Lower lobe of right lung (tissue), 2 donors: ENCODE data around the gene SCN9A. TPM values are rescaled to one million over a fixed set of nuclear protein-coding genes. Genes with fewer than 3 reads are reported as not detected.

ENCODE experiments used
- ATAC-seq, 2 donors: fragments of 200-7000 bp; cut with Tn5 transposase; one replicate each; pipeline ENCODE4 v1.9.1; 2020 to 2022; ENCODE audit warnings: mild to moderate bottlenecking in 2 of 2, moderate library complexity in 2 of 2
- DNase-seq: peaks from one replicate; pipeline ENCODE4 v3.0.0-alpha.2; 2020
- H3K27ac ChIP-seq: fragments of 200-600 bp; one replicate; pipeline ENCODE4 v1.8.0; 2022
- H3K27me3 ChIP-seq: fragments of 200-600 bp; one replicate; pipeline ENCODE4 v1.8.0; 2022; ENCODE audit warnings: low read depth
- H3K36me3 ChIP-seq: fragments of 200-600 bp; one replicate; pipeline ENCODE4 v1.8.0; 2022; ENCODE audit warnings: mild to moderate bottlenecking
- H3K4me1 ChIP-seq: fragments of 200-600 bp; one replicate; pipeline ENCODE4 v1.8.0; 2022
- H3K4me3 ChIP-seq: fragments of 200-600 bp; one replicate; pipeline ENCODE4 v1.8.0; 2022; ENCODE audit warnings: mild to moderate bottlenecking
- H3K9me3 ChIP-seq: fragments of 200-600 bp; one replicate; pipeline ENCODE4 v1.8.0; 2022
- intact Hi-C: fragments of 100-400 bp; cut with DNase I; formaldehyde crosslinking; loops from one replicate; pipeline ENCODE4 v1.11.0; 2022
- total RNA-seq: library from RNA; stranded (reverse); fragmentation: NEBNext Ultra II Directional; extraction: Animal tissue kit (Norgen Biotek cat#: 25700); gene quantifications from one replicate; pipeline ENCODE4 v1.2.1, GENCODE V29; 2021
- TF ChIP-seq, protein P1 (sequence below): fragments of 200-600 bp; IDR thresholded peaks from one replicate; pipeline ENCODE4 v1.8.0; 2022; ENCODE audit warnings: antibody characterized with exemption, mild to moderate bottlenecking
- donor health status: DM: no; HTN: yes; CAD: no; lungs with severe emphysema.

Gene SCN9A
- total RNA-seq, 1 donor from 2014 or later: 13.6 TPM

DNA sequence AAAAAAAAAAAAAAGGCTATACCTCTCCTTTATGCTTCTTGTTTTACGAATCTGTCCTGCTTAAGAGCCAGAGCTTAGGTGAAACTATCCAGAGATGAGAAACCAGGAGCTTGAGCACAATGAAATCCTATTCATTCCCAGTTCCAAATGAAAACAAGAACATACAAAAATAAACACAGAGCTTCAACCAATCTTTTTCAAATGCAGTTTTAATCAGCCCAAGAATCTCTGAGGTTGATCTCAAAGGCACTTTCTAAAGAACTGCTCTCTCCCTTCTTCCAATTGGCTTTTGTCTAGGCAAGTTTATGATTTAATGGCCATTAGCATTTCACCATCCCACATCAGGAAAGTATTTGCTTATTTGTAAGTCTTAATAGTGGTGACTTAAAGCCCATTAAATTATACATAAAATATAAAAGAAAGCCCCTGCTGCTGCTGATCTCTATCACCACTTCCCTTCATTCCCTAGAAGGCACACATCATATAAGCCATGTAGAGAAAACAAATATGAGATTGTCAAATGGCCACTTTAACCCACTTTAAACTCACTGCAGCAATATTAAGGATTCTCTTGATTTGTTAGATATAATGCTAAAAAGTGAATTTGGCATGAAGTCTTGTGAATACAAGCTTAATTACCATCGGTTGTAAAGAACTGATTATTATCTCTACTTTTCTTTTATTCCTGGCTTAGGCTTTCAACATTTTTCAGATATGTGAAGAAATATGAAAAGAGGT lies 29.3 kb upstream of the SCN9A start:
- H3K27ac ChIP-seq: no peak overlapping the region
- no peaks in the 10 kb centered on the region for H3K36me3 ChIP-seq
- H3K9me3 ChIP-seq: no peaks in the 10 kb centered on the region
- ATAC-seq (no peak), DNase-seq (no peak)
- no peak overlapping the region for H3K4me3 ChIP-seq
- no peaks in the 10 kb centered on the region for H3K4me1 ChIP-seq
- H3K27me3 ChIP-seq: no peaks in the 10 kb centered on the region
- intact Hi-C loops: no loop called here
- TF ChIP-seq, protein P1, sequence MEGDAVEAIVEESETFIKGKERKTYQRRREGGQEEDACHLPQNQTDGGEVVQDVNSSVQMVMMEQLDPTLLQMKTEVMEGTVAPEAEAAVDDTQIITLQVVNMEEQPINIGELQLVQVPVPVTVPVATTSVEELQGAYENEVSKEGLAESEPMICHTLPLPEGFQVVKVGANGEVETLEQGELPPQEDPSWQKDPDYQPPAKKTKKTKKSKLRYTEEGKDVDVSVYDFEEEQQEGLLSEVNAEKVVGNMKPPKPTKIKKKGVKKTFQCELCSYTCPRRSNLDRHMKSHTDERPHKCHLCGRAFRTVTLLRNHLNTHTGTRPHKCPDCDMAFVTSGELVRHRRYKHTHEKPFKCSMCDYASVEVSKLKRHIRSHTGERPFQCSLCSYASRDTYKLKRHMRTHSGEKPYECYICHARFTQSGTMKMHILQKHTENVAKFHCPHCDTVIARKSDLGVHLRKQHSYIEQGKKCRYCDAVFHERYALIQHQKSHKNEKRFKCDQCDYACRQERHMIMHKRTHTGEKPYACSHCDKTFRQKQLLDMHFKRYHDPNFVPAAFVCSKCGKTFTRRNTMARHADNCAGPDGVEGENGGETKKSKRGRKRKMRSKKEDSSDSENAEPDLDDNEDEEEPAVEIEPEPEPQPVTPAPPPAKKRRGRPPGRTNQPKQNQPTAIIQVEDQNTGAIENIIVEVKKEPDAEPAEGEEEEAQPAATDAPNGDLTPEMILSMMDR: no peak

DNA sequence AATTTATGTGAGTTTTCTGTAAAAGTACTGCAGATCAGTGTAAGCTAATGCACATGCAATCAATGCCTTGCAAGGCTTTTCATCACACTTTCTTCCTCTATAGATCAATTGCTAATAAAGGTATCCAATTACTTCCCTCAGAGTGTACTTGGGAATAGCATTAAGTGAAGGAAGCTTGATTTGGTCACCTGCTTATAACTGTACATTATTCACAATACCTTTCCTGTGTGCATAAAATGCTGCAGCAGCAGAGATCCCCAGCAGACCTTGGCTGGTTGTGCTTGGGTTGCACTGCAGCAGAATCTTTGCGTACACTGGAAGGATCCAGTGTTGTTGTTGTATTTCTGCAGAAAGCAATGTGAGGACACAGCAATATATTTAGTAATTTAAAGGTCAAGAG lies 18.5 kb upstream of the SCN9A start:
- DNase-seq (no peak), ATAC-seq (no peak)
- H3K27ac ChIP-seq: no peak overlapping the region
- TF ChIP-seq, protein P1: no peak
- H3K4me3 ChIP-seq: no peak overlapping the region
- intact Hi-C loops: no loop called here
- H3K36me3 ChIP-seq: no peaks in the 10 kb centered on the region
- no peaks in the 10 kb centered on the region for H3K27me3 ChIP-seq
- H3K4me1 ChIP-seq: no peaks in the 10 kb centered on the region
- H3K9me3 ChIP-seq: no peaks in the 10 kb centered on the region

DNA sequence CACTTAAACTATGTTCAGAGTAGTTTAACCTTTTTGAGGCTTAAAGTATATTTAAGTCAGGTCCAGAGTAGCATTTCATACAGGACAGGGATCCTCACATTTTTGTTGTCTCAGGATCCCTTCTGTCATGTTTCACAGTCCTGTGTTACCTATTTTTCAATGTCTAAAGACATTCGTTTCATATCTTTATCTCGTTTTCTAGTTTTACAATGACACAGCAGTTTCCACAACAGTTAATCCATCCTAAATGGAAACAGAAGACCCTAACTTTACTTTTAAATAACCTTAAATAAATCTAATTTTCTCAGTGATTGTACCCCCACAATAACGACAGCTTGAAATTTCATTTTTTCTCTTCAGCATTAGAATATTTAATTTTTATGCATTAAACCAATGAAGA lies 17.3 kb upstream of the SCN9A start:
- no peak overlapping the region for H3K27ac ChIP-seq
- intact Hi-C loops: no loop called here
- TF ChIP-seq, protein P1: no peak
- H3K4me3 ChIP-seq: no peak overlapping the region
- no peaks in the 10 kb centered on the region for H3K27me3 ChIP-seq
- no peaks in the 10 kb centered on the region for H3K9me3 ChIP-seq
- H3K4me1 ChIP-seq: no peaks in the 10 kb centered on the region
- ATAC-seq (no peak), DNase-seq (no peak)
- no peaks in the 10 kb centered on the region for H3K36me3 ChIP-seq

DNA sequence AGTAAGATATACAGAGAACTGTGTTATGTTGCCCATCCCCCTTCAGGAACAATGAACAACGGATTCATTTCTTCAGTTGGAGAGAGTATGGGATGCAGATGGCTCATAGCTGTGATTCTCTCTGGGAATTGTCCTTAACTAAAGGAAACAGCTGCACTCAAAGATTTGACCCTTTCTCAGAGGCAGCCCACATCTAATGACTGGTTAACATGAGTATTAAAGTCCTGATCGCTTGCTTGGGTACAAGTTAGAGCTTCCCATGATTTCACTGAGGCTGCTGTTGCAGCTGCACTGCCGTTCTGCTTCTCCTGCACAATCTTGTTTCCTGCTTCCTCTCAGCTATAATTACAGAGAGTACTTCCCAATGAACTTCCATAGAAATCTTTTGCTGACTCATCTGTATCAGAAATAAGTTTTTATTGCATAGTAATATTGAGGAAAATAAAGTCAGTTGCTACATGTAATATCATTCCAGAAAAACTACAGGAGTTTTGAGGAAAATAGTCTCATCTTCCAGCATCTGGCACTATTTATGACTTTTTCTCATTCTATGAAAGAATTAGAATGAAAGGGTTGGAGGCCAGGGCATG lies 12.8 kb upstream of the SCN9A start:
- Histone ChIP-seq H3K27ac (no peak overlapping the region), H3K4me3 (no peak overlapping the region), H3K27me3 (no peaks in the 10 kb centered on the region), H3K4me1 (no peaks in the 10 kb centered on the region), H3K36me3 (no peaks in the 10 kb centered on the region), H3K9me3 (no peaks in the 10 kb centered on the region)
- TF ChIP-seq, protein P1: no peak
- intact Hi-C loops: no loop called here
- no peak for ATAC-seq
- DNase-seq: no peak

DNA sequence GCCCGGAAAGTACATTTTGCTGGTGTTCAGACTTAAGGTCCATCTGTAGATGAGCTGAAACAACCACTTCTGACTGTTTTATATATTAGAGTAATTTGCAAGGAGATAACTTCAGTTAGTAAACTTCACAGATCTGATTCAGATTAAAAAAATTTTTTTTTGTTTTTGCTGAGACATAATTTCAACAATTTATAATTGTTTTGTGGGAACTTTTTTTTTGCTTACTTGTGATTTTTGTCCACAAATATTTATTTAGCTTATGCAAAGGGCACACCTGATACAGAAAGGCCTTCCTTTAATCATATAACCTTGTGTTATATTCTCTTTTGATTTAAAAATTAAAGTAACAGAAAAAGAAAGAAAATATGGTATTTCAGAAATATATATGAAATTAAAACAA lies 9.6 kb upstream of the SCN9A start:
- TF ChIP-seq, protein P1: no peak
- no peak for ATAC-seq
- DNase-seq: no peak
- Histone ChIP-seq H3K27me3 (no peaks in the 10 kb centered on the region), H3K27ac (no peak overlapping the region), H3K36me3 (no peaks in the 10 kb centered on the region), H3K4me3 (no peak overlapping the region), H3K4me1 (no peaks in the 10 kb centered on the region), H3K9me3 (no peaks in the 10 kb centered on the region)
- intact Hi-C loops: no loop called here
